ENCODE data around the gene BEAN1. TPM values are rescaled to one million over a fixed set of nuclear protein-coding genes. Genes with fewer than 3 reads are reported as not detected.
A peak's percentile ranks its signal among the peaks of the same experiment; 100 is the strongest.

BEAN1 gene
- total RNA-seq, 1 donor from 2014 or later = 0.87 TPM

DNA sequence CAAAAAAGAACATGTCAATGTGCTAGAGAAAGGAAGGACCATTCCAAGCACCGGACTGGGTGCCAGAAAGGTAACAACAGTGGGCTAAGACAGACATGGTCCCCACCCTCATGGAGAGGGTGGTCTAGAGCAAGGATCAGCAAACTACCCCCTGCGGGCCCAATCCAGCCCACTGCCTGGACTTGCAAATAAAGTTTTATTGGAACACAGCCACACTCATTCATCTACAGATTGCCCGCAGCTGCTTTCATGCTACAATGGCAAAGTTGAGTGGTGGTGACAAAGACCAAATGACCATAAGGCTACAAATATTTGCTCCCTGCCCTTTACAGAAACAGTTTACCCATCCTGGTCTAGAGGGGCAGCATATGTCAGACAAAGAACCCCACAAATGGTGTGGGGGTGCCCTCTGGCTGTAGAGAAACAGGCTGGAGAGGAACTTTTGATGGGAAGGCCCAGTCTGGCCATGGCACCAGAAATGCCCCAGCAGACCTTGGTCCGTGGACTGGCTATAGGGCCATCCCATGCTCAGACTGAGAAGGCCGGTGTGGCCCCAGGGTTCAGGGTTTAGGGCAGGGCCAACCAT lies 45.4 kb upstream of the BEAN1 start:
- DNase-seq = no peak
- no peak overlapping the region for H3K4me3 ChIP-seq
- peaks cover 17% of the 10 kb centered on the region for H3K4me1 ChIP-seq
- no peaks in the 10 kb centered on the region for H3K9me3 ChIP-seq
- TF ChIP-seq, protein P1, sequence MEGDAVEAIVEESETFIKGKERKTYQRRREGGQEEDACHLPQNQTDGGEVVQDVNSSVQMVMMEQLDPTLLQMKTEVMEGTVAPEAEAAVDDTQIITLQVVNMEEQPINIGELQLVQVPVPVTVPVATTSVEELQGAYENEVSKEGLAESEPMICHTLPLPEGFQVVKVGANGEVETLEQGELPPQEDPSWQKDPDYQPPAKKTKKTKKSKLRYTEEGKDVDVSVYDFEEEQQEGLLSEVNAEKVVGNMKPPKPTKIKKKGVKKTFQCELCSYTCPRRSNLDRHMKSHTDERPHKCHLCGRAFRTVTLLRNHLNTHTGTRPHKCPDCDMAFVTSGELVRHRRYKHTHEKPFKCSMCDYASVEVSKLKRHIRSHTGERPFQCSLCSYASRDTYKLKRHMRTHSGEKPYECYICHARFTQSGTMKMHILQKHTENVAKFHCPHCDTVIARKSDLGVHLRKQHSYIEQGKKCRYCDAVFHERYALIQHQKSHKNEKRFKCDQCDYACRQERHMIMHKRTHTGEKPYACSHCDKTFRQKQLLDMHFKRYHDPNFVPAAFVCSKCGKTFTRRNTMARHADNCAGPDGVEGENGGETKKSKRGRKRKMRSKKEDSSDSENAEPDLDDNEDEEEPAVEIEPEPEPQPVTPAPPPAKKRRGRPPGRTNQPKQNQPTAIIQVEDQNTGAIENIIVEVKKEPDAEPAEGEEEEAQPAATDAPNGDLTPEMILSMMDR (IDR thresholded peaks at IDR 0.05) = no peak
- no peak for ATAC-seq
- peak overlapping the region; percentile 31 for H3K27ac ChIP-seq
- no peaks in the 10 kb centered on the region for H3K27me3 ChIP-seq
- H3K36me3 ChIP-seq = no peaks in the 10 kb centered on the region
- intact Hi-C loops (cut with DNase I) = no loop called here

DNA sequence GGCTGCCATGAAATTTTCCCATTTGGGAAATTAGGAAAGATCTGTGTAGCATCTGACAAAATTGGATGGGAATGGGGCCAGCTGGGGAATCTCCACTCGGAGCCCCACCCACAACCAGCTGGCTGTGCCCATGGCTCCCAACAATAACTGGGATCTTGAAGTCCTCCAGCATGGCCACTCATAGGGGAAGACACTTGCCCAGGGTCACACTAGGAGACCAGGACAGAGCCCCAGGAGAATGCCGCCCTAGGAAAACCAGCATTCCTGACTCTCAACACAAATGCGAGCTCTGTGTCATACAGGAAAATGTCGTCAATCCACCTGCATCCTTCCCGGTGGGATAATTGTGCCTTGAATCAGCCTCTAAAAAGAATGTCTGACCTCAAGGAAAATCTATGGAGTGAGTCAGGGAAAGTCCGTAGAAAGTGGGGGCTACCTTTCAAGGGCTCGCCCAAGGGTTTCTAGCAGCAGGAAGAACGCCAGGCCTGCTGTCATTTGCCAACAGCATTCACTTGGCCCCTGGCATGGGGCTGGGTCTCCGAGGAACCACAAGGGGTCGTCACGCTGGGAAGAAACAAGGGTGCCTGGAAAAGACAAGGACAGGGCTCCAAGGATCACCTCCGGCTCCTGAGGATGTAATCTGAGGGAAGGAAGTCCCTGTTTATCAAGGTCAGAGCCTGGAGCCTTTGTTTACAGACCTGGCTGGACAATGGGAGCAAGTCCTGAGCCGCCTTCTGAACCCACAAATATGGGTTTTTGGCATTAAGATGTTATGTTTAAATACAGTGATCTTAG lies 44.7 kb upstream of the BEAN1 start:
- Histone ChIP-seq H3K36me3 (no peaks in the 10 kb centered on the region), H3K27ac (peak overlapping the region; percentile 31), H3K4me1 (peaks cover 17% of the 10 kb centered on the region), H3K9me3 (no peaks in the 10 kb centered on the region), H3K4me3 (no peak overlapping the region), H3K27me3 (no peaks in the 10 kb centered on the region)
- TF ChIP-seq, protein P1 (IDR thresholded peaks at IDR 0.05) = no peak
- intact Hi-C loops (cut with DNase I) = no loop called here
- peak; percentile 42 for ATAC-seq
- DNase-seq = no peak

DNA sequence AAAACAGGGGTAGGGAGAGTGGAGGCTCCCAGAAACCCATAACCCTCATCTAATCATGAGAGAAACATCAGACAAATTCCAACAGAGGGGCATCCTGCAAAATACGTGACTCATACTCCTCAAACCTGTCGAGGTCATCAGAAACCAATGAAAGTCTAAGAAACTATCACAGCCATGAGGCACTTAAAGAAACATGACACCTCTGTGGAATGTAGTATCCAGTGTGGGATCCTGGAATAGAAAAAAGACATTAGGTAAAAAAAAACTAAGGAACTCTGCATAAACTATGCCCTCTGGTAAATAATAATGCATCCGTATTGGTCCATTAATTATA lies 44.2 kb upstream of the BEAN1 start:
- Histone ChIP-seq H3K4me3 (no peak overlapping the region), H3K27me3 (no peaks in the 10 kb centered on the region), H3K4me1 (peaks cover 17% of the 10 kb centered on the region), H3K27ac (peak overlapping the region; percentile 31), H3K9me3 (no peaks in the 10 kb centered on the region), H3K36me3 (no peaks in the 10 kb centered on the region)
- DNase-seq = no peak
- intact Hi-C loops (cut with DNase I) = no loop called here
- ATAC-seq = no peak
- TF ChIP-seq, protein P1 (IDR thresholded peaks at IDR 0.05) = no peak

- Histone ChIP-seq H3K4me3 (no peak overlapping the region), H3K27ac (no peak overlapping the region), H3K27me3 (no peaks in the 10 kb centered on the region), H3K4me1 (peaks cover 12% of the 10 kb centered on the region), H3K36me3 (no peaks in the 10 kb centered on the region), H3K9me3 (no peaks in the 10 kb centered on the region)
- TF ChIP-seq, protein P1 (IDR thresholded peaks at IDR 0.05) = no peak
- DNase-seq (no peak), ATAC-seq (no peak)
- intact Hi-C loops (cut with DNase I) = no loop called here
Observed at GRCh38 chr16:66383551-66383950, 43.5 kb upstream of the BEAN1 start.

DNA sequence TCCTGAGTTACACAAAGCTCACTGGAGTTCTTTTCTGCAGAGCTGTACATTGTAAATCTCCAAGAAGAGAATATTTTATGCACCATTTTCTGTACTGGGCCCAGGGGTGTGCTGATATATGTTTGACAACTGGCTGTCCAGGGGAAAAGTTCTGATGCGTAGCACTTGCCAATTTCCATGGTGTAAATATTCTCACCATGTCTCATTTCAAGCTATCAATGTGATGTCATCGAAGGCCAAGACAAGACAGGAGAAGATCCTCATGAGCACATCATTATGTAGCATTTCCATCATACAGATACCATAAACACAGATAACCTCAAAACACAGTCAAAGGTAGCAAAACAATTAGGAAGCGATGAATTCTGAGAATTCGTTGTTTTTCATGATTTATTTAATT lies 41.7 kb upstream of the BEAN1 start:
- intact Hi-C loops (cut with DNase I) = no loop called here
- no peak overlapping the region for H3K27ac ChIP-seq
- H3K9me3 ChIP-seq = no peaks in the 10 kb centered on the region
- DNase-seq = no peak
- H3K4me1 ChIP-seq = peaks cover 12% of the 10 kb centered on the region
- no peaks in the 10 kb centered on the region for H3K27me3 ChIP-seq
- H3K36me3 ChIP-seq = no peaks in the 10 kb centered on the region
- TF ChIP-seq, protein P1 (IDR thresholded peaks at IDR 0.05) = no peak
- no peak for ATAC-seq
- no peak overlapping the region for H3K4me3 ChIP-seq
